Nephron (organoid): ENCODE results near the gene BCL2L14.
"Not testable (repeated sequence)": the region's sequence is repeated elsewhere in the genome, so short reads cannot be mapped to it uniquely, and the experiment has no call there.

Source experiments
- H3K27ac Mint-ChIP-seq, 3 experiments: 2 replicates each; pipeline ENCODE4 v1.8.0; 2020; ENCODE audit warnings: mixed read lengths in 3 of 3, mild to moderate bottlenecking in 2 of 3, moderate library complexity in 1 of 3
- H3K27me3 Mint-ChIP-seq: 2 replicates; pipeline ENCODE4 v1.8.0; 2021; ENCODE audit warnings: low read depth, mild to moderate bottlenecking, moderate library complexity, mixed read lengths
- H3K36me3 Mint-ChIP-seq: 2 replicates; pipeline ENCODE4 v1.8.0; 2020; ENCODE audit warnings: low read depth, mixed read lengths
- H3K4me1 Mint-ChIP-seq: 2 replicates; pipeline ENCODE4 v1.8.0; 2020; ENCODE audit warnings: mixed read lengths
- H3K4me3 Mint-ChIP-seq, 3 experiments: 2 replicates each; pipeline ENCODE4 v1.8.0; 2020; ENCODE audit warnings: mild to moderate bottlenecking in 3 of 3, mixed read lengths in 3 of 3, moderate library complexity in 2 of 3
- H3K9me3 Mint-ChIP-seq: 2 replicates; pipeline ENCODE4 v1.8.0; 2020; ENCODE audit warnings: mixed read lengths
- TF ChIP-seq, protein P1 (sequence below), 3 experiments: fragments of 200-600 bp; sonication (generic); IDR thresholded peaks; one replicate each; pipeline ENCODE4 v1.5.0; 2021; ENCODE audit warnings: antibody characterized with exemption in 3 of 3; ENCODE audit not compliant: unreplicated experiment in 3 of 3

Gene BCL2L14

DNA sequence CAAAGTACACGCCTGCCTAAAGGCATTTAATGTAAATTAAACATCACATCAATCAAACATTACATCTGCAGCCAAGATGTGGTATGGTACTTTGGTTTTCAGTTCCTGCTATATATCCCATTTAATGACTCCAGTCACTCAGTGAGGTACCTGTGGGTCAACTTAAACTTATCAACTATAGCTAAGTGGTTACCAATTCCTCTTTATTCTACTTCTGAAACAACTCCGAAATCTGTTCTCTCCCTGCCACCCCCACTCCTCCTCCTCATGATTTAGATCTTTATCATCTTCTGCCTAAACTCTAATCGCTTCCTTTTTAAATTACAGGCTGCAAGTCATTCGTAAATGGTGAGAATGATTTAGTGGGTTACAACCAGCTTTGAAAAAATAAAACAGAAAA, 57.9 kb downstream of the BCL2L14 start:
- Mint-ChIP-seq H3K4me1 (no peaks in the 10 kb centered on the region), H3K27ac (no peak overlapping the region), H3K36me3 (peaks cover 79% of the 10 kb centered on the region), H3K4me3 (no peak overlapping the region), H3K27me3 (no peaks in the 10 kb centered on the region), H3K9me3 (no peaks in the 10 kb centered on the region)
- TF ChIP-seq, protein P1, sequence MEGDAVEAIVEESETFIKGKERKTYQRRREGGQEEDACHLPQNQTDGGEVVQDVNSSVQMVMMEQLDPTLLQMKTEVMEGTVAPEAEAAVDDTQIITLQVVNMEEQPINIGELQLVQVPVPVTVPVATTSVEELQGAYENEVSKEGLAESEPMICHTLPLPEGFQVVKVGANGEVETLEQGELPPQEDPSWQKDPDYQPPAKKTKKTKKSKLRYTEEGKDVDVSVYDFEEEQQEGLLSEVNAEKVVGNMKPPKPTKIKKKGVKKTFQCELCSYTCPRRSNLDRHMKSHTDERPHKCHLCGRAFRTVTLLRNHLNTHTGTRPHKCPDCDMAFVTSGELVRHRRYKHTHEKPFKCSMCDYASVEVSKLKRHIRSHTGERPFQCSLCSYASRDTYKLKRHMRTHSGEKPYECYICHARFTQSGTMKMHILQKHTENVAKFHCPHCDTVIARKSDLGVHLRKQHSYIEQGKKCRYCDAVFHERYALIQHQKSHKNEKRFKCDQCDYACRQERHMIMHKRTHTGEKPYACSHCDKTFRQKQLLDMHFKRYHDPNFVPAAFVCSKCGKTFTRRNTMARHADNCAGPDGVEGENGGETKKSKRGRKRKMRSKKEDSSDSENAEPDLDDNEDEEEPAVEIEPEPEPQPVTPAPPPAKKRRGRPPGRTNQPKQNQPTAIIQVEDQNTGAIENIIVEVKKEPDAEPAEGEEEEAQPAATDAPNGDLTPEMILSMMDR (IDR thresholded peaks at IDR 0.05; ENCODE audit: unreplicated experiment in 3 of 3), result no peak

DNA sequence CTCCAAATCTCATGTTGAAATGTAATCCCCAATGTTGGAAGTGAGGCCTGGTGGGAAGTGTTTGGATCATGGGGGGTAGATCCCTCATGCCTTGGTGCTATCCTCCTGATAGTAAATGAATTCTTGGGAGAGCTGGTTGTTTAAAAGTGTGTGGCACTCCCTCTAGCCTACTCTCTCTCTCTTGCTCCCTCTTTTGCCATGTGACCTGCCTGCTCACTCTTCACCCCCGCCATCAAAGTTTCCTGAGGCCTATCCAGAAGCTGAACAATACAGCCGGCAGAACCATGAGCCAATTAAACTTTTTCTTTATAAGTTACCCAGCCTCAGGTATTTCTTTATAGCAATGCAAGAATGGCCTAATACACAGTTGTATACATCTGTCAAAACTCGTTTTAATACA, 62.5 kb downstream of the BCL2L14 start:
- TF ChIP-seq, protein P1 (IDR thresholded peaks at IDR 0.05; ENCODE audit: unreplicated experiment in 3 of 3), result no peak
- peaks cover 68% of the 10 kb centered on the region for H3K36me3 Mint-ChIP-seq
- H3K27me3 Mint-ChIP-seq, result no peaks in the 10 kb centered on the region
- no peak overlapping the region for H3K4me3 Mint-ChIP-seq
- no peaks in the 10 kb centered on the region for H3K4me1 Mint-ChIP-seq
- H3K9me3 Mint-ChIP-seq, result no peaks in the 10 kb centered on the region
- no peak overlapping the region for H3K27ac Mint-ChIP-seq

DNA sequence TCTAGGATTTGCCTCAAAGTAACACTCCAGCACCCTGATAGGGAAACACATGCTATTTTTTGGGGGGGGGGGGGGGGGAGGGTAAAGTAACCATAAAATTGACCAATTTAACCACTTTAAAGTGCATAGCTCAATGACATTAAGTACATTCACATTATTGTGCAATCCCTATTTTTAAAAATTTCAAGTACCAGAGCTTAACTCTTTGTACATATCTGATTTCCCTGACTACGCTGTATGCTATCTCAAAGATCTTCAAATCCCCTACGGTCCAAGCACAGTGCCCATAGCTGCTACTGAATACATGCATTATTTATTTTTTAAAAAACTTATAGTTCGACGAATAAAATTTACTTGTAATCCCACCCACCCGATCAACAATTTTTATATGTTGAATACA, 63.0 kb downstream of the BCL2L14 start:
- TF ChIP-seq, protein P1 (IDR thresholded peaks at IDR 0.05; ENCODE audit: unreplicated experiment in 3 of 3), result no peak
- Mint-ChIP-seq H3K36me3 (peaks cover 70% of the 10 kb centered on the region), H3K4me3 (no peak overlapping the region), H3K9me3 (no peaks in the 10 kb centered on the region), H3K4me1 (no peaks in the 10 kb centered on the region), H3K27ac (no peak overlapping the region), H3K27me3 (no peaks in the 10 kb centered on the region)

DNA sequence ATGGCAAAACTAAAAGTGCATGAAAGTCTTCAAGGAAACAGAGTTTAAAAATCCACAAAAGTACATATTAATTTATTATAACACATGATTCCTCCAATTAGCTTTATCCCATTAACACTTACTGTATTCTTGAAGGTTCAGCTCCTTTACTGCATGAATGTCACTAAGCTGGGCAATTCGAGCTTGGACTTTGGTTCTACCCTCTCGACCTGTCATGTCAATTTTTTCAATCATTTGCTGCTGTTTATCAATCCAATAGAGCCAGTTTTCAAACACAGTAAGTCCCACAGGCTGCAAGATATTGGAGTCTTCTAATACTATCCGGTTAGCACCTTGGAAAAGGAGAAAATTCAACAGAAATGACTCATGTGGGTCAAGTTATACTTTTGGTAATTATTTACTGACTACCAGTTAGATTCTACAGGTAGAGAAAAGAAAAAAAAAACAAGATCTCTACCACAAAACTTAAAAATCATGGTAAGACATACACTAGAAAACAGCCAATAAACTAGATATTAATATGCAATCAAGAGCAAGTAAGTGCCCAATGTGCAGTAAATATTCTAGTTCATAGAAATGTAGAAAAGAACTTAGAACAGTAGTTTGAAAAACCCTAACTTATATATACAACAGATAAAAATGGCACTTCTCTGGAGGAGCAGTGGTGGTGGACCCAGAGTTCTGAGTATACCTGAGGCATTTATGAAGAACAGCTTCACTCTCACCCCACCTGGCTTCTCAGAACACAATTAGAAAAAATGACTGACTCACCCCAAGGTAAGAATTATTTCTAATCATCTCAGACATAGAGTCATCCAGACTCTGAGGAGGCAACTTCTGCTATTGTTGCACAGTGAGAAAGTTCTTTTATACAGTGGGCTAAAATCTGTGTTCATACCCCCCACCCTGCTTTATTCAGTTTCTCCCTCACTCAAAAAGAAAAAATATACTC, 67.7 kb downstream of the BCL2L14 start:
- Mint-ChIP-seq H3K36me3 (peaks cover 77% of the 10 kb centered on the region), H3K9me3 (no peaks in the 10 kb centered on the region), H3K4me1 (no peaks in the 10 kb centered on the region), H3K27me3 (no peaks in the 10 kb centered on the region), H3K27ac (peak overlapping the region in 1 of 3 experiments; percentile 38), H3K4me3 (no peak overlapping the region)
- TF ChIP-seq, protein P1 (IDR thresholded peaks at IDR 0.05; ENCODE audit: unreplicated experiment in 3 of 3), result no peak

DNA sequence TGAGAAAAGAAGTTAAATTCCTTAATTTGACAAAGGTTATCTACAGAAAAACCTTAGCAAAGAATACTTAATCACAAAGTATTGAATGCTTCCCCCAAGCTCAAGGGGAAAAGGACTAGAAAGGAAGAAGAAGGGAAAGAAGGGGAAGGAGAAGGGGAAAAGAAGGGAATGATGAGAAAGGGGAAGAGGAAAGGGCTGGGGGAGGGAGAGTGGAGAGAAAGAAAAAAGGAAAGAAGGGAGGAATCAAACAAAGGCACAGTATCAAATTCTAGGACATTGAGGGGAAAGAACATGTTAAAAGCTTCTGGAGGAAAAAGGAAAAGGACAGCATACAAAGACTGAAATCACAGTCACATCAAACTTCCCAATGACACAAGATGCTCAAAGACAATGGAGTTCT, 70.3 kb downstream of the BCL2L14 start:
- Mint-ChIP-seq H3K36me3 (peaks cover 84% of the 10 kb centered on the region), H3K4me1 (no peaks in the 10 kb centered on the region), H3K9me3 (no peaks in the 10 kb centered on the region), H3K27me3 (no peaks in the 10 kb centered on the region), H3K27ac (peak overlapping the region in 1 of 3 experiments; percentile 33), H3K4me3 (no peak overlapping the region)
- TF ChIP-seq, protein P1 (IDR thresholded peaks at IDR 0.05; ENCODE audit: unreplicated experiment in 3 of 3), result no peak

DNA sequence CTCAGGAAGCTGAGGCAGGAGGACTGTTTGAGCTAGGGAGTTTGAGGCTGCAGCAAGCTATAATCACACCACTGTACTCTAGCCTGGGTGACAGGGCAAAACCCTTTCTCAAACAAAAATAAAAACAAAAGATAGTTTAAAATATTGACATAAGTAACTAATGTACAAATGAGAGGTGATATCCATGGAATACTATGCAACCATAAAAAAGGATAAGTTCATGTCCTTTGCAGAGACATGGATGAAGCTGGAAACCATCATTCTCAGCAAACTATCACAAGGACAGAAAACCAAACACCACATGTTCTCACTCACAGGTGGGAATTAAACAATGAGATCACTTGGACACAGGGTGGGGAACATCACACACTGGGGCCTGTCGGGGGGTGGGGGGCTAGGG, 73.8 kb downstream of the BCL2L14 start:
- H3K27me3 Mint-ChIP-seq, result not testable (repeated sequence)

More for the DNA sequence above, 73.8 kb downstream of the BCL2L14 start:
- H3K27ac Mint-ChIP-seq, H3K4me1 Mint-ChIP-seq, H3K4me3 Mint-ChIP-seq, H3K9me3 Mint-ChIP-seq: not testable (repeated sequence)
- H3K36me3 Mint-ChIP-seq, result peaks cover 81% of the 10 kb centered on the region
